T-helper 2 cell treated with Interferon-gamma antibody and Interleukin-4, amounts not matched to agents 5 μg/mL and 100 μg/mL, for 36 hours (primary cell): Measurements from ENCODE around the gene PTPRN.
A peak's percentile ranks its signal among the peaks of the same experiment; 100 is the strongest.

Source experiments
- DNase-seq: peaks from one replicate; pipeline ENCODE4 v3.0.0; 2021; ENCODE audit warnings: low spot score
- H3K27ac Mint-ChIP-seq: one replicate; pipeline ENCODE4 v1.8.0; 2021; ENCODE audit warnings: mild to moderate bottlenecking, mixed read lengths
- H3K27me3 Mint-ChIP-seq: one replicate; pipeline ENCODE4 v1.8.0; 2021; ENCODE audit warnings: low read depth, mixed read lengths
- H3K36me3 Mint-ChIP-seq: one replicate; pipeline ENCODE4 v1.8.0; 2021; ENCODE audit warnings: low read depth, mixed read lengths
- H3K4me1 Mint-ChIP-seq: one replicate; pipeline ENCODE4 v1.8.0; 2021; ENCODE audit warnings: low read depth, mixed read lengths
- H3K4me3 Mint-ChIP-seq: one replicate; pipeline ENCODE4 v1.8.0; 2022; ENCODE audit warnings: mild to moderate bottlenecking, moderate library complexity, mixed read lengths
- H3K9me3 Mint-ChIP-seq: one replicate; pipeline ENCODE4 v1.8.0; 2021; ENCODE audit warnings: mixed read lengths

PTPRN gene

GRCh38 chr2:219297766-219298456 lies 11.3 kb downstream of the PTPRN start:
- Mint-ChIP-seq H3K27ac (no peak overlapping the region), H3K4me1 (peaks cover 13% of the 10 kb centered on the region), H3K9me3 (no peaks in the 10 kb centered on the region), H3K27me3 (peaks cover 23% of the 10 kb centered on the region), H3K4me3 (no peak overlapping the region), H3K36me3 (no peaks in the 10 kb centered on the region)
- no peak for DNase-seq

- Mint-ChIP-seq H3K9me3 (no peaks in the 10 kb centered on the region), H3K27me3 (peaks cover 23% of the 10 kb centered on the region), H3K4me3 (no peak overlapping the region), H3K27ac (no peak overlapping the region), H3K4me1 (peaks cover 13% of the 10 kb centered on the region), H3K36me3 (no peaks in the 10 kb centered on the region)
- DNase-seq, result no peak
Observed at GRCh38 chr2:219296631-219297391, 12.4 kb downstream of the PTPRN start.

GRCh38 chr2:219296142-219296541 lies 13.1 kb downstream of the PTPRN start:
- no peak overlapping the region for H3K27ac Mint-ChIP-seq
- H3K36me3 Mint-ChIP-seq, result no peaks in the 10 kb centered on the region
- H3K27me3 Mint-ChIP-seq, result peaks cover 19% of the 10 kb centered on the region
- no peak overlapping the region for H3K4me3 Mint-ChIP-seq
- H3K9me3 Mint-ChIP-seq, result no peaks in the 10 kb centered on the region
- no peak for DNase-seq
- H3K4me1 Mint-ChIP-seq, result peaks cover 13% of the 10 kb centered on the region

- Mint-ChIP-seq H3K36me3 (no peaks in the 10 kb centered on the region), H3K27me3 (peaks cover 10% of the 10 kb centered on the region), H3K4me3 (peak overlapping the region; percentile 81), H3K9me3 (no peaks in the 10 kb centered on the region), H3K4me1 (peaks cover 13% of the 10 kb centered on the region), H3K27ac (peak overlapping the region; percentile 86)
- peak; percentile 86 for DNase-seq
Observed at GRCh38 chr2:219294356-219295351, 14.5 kb downstream of the PTPRN start.

DNA sequence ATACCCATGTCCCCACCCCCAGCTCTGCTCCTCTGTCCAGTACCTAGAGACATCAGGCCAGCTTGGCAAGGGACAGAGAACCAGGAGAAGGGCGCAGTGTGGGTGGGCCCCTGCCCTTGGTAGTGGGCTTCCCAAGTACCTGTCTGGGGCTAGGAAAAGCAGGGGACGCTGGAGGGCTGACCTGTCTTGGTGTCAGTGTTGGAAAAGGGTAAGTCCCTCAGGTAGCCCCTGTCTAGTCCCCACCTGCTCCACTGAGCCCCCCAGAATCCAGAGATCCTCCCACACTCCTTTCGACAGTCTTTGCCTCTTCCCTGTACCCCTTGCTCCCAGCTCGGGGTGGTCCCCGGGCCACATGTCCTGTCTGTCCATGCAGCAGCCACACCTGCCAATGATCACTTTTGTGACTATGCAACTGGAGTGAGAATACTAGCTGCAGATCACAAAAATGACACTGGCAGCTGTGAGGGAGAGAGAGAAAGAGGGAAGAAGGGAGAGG lies 15.4 kb downstream of the PTPRN start:
- Mint-ChIP-seq H3K27me3 (peaks cover 6% of the 10 kb centered on the region), H3K36me3 (no peaks in the 10 kb centered on the region), H3K4me1 (peaks cover 11% of the 10 kb centered on the region), H3K27ac (peak overlapping the region; percentile 86), H3K4me3 (peak overlapping the region; percentile 81), H3K9me3 (no peaks in the 10 kb centered on the region)
- no peak for DNase-seq

DNA sequence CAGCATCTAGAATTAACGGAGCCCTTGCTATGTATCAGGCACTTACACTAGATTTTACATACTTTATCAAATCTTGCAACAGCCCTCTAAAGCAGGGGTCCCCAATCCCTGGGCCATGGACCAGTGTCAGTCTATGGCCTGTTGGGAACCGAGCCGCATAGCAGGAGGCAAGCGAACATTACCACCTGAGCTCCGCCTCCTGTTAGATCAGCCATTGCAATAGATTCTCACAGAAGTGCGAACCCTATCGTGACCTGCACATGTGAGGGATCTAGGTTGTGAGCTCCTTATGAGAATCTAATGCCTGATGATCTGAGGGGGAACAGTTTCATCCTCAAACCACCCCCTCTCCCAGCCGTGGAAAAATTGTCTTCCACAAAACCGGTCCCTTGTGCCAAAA lies 16.6 kb downstream of the PTPRN start:
- no peaks in the 10 kb centered on the region for H3K36me3 Mint-ChIP-seq
- H3K9me3 Mint-ChIP-seq, result no peaks in the 10 kb centered on the region
- peaks cover 9% of the 10 kb centered on the region for H3K4me1 Mint-ChIP-seq
- H3K4me3 Mint-ChIP-seq, result no peak overlapping the region
- H3K27ac Mint-ChIP-seq, result no peak overlapping the region
- no peak for DNase-seq
- H3K27me3 Mint-ChIP-seq, result peaks cover 5% of the 10 kb centered on the region

- Mint-ChIP-seq H3K27me3 (peaks cover 4% of the 10 kb centered on the region), H3K27ac (no peak overlapping the region), H3K4me3 (no peak overlapping the region), H3K4me1 (peaks cover 9% of the 10 kb centered on the region), H3K9me3 (no peaks in the 10 kb centered on the region), H3K36me3 (no peaks in the 10 kb centered on the region)
- DNase-seq, result no peak
Observed at GRCh38 chr2:219291910-219292490, 17.2 kb downstream of the PTPRN start.

DNA sequence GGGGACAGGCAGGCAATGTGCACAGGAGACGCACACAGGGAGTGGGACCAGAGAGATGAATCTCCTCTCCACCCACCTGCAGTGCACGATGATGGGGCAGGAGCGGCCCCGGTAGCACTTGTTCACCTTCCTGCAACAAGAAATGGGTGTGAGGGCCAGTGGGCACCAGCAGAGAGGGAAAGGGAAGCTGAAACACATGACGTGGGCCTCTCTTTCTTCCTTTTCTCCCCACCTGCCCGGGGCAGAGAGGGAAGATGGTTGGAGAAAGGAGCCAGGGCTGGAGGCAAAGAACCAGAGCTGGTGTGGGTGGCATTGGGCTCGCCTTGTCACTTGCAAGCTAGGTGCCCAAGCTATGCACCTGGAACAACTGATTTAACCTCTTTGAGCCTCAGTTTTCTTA lies 17.8 kb downstream of the PTPRN start:
- no peaks in the 10 kb centered on the region for H3K36me3 Mint-ChIP-seq
- no peak overlapping the region for H3K27ac Mint-ChIP-seq
- H3K4me3 Mint-ChIP-seq, result no peak overlapping the region
- H3K4me1 Mint-ChIP-seq, result peaks cover 9% of the 10 kb centered on the region
- no peak for DNase-seq
- no peaks in the 10 kb centered on the region for H3K9me3 Mint-ChIP-seq
- peaks cover 3% of the 10 kb centered on the region for H3K27me3 Mint-ChIP-seq

DNA sequence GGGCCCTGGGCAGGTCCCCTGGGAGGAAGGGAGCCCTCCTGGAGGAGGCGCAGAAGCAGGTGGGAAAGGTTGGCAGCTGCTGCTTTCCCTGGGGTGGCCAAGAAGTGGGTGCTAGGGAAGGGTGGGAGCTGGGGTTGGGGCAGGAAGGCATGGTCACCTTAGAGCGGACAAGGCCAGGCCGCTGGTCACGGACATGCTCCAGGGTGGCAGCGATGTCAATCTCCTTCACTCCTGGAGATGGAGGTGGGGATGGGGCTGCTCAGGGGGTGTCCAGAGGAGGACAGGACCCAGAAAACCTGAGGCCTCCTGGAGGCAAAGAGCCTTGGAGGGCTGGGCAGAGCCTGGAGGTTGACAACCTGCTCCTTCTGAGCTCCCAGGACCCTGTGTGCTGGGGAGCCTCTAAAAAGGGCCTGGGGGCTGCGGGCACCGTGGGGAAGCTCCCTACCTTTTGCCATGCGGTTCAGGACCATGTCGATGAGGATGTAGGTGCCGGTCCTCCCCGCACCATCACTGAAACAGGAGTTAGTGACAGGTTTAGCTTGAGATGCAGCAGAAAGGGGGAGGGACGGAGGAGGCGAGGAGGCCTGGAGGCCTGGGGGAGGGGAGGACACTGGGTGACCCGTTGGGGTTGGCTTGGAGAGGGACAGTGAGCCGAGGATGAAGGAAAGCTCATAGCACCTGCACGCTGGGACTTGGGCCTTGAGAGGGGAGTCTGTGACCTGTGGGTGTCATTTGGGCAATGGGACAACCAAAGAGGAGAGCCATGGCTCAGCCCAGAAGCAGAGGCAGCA lies 18.6 kb downstream of the PTPRN start:
- Mint-ChIP-seq H3K36me3 (peaks cover 2% of the 10 kb centered on the region), H3K4me3 (no peak overlapping the region), H3K27ac (no peak overlapping the region), H3K4me1 (peaks cover 9% of the 10 kb centered on the region), H3K9me3 (no peaks in the 10 kb centered on the region), H3K27me3 (peaks cover under 1% of the 10 kb centered on the region)
- DNase-seq, result no peak

GRCh38 chr2:219289537-219290361 lies 19.5 kb downstream of the PTPRN start:
- Mint-ChIP-seq H3K4me1 (peaks cover 6% of the 10 kb centered on the region), H3K4me3 (no peak overlapping the region), H3K36me3 (peaks cover 5% of the 10 kb centered on the region), H3K9me3 (no peaks in the 10 kb centered on the region), H3K27me3 (no peaks in the 10 kb centered on the region), H3K27ac (no peak overlapping the region)
- no peak for DNase-seq

GRCh38 chr2:219289195-219289536 lies 20.0 kb downstream of the PTPRN start:
- Mint-ChIP-seq H3K36me3 (peaks cover 5% of the 10 kb centered on the region), H3K4me3 (no peak overlapping the region), H3K9me3 (no peaks in the 10 kb centered on the region), H3K27me3 (no peaks in the 10 kb centered on the region), H3K27ac (no peak overlapping the region), H3K4me1 (peaks cover 3% of the 10 kb centered on the region)
- DNase-seq, result no peak

DNA sequence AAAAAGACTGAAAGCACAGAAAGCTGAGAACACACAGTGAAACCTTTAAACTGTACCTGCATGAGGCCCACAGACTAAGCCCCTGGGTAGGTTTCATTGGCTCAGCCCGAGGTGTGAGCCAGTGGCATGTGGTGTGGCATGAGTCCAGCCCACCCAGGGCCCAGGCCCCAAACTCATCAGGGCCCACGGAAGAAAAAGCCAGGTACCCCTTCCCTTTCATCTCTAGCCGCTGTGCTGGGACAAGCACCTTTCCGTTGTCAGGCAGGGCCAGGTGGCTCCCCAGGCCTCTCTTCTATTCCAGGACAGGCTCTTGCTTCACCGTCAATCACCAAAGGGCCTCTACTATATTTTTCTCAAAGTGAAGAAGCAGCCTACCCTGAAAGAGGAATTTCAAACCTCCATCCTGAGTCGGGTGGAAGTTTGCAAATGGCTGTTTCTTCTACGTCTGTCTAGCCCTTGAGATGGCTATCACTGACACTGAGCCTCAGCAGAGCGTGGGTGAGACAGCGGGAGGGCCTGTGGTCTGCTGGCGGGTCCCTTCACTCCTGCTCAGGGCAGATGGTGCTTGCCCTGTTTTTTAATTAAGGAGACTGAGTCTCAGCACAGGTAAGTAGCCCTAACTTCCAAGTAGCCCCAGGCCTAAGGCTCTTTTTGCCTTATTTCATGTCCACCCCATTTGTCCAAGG lies 21.5 kb downstream of the PTPRN start:
- Mint-ChIP-seq H3K4me1 (no peaks in the 10 kb centered on the region), H3K9me3 (no peaks in the 10 kb centered on the region), H3K4me3 (no peak overlapping the region), H3K27ac (no peak overlapping the region), H3K36me3 (peaks cover 15% of the 10 kb centered on the region), H3K27me3 (no peaks in the 10 kb centered on the region)
- no peak for DNase-seq
